D721Med (cell line): ENCODE measurements around the gene AIFM3.
"Not testable (repeated sequence)": the region's sequence is repeated elsewhere in the genome, so short reads cannot be mapped to it uniquely, and the experiment has no call there.

Experiments used
- DNase-seq: peaks from one replicate; pipeline ENCODE4 v3.0.0; 2011; ENCODE audit warnings: low spot score; ENCODE audit not compliant: insufficient read length
- FAIRE-seq: peaks from 2 replicates; lab custom pipeline; 2011; peaks lifted over from hg19 to GRCh38; lab: Jason Lieb, UNC
- CTCF ChIP-seq: IDR thresholded peaks from 2 replicates; pipeline ENCODE4 v1.5.1; 2012; ENCODE audit warnings: mild to moderate bottlenecking, control low read depth; ENCODE audit not compliant: insufficient read depth; ENCODE audit errors: missing control alignments

The AIFM3 gene

GRCh38 chr22:20927940-20928572 is 39.0 kb upstream of the AIFM3 start:
- DNase-seq (no peak), FAIRE-seq (no peak)
- TF ChIP-seq CTCF: no peak

GRCh38 chr22:20928573-20928967 is 38.5 kb upstream of the AIFM3 start:
- no peak for TF ChIP-seq CTCF
- no peak for FAIRE-seq

GRCh38 chr22:20930004-20930403 is 37.1 kb upstream of the AIFM3 start:
- no peak for TF ChIP-seq CTCF

More at GRCh38 chr22:20928573-20928967, 38.5 kb upstream of the AIFM3 start:
- no peak for DNase-seq

GRCh38 chr22:20930435-20930834 is 36.6 kb upstream of the AIFM3 start:
- FAIRE-seq, DNase-seq: not testable (repeated sequence)

More at GRCh38 chr22:20930004-20930403, 37.1 kb upstream of the AIFM3 start:
- DNase-seq (no peak), FAIRE-seq (no peak)

- FAIRE-seq (no peak), DNase-seq (no peak)
- no peak for TF ChIP-seq CTCF
These were observed 35.9 kb upstream of the AIFM3 start for GRCh38 chr22:20931126-20931654.

- FAIRE-seq (no peak), DNase-seq (no peak)
- TF ChIP-seq CTCF: no peak
These were observed 33.1 kb upstream of the AIFM3 start for GRCh38 chr22:20933910-20934309.

- DNase-seq, FAIRE-seq: not testable (repeated sequence)
These were observed 32.0 kb upstream of the AIFM3 start for GRCh38 chr22:20935049-20935448.

- FAIRE-seq, DNase-seq: not testable (repeated sequence)
These were observed 31.1 kb upstream of the AIFM3 start for GRCh38 chr22:20935780-20936539.
